Posterior cingulate gyrus (tissue), 11 donors: Measurements from ENCODE around the gene DLG1.
"Not testable (repeated sequence)": the region's sequence is repeated elsewhere in the genome, so short reads cannot be mapped to it uniquely, and the experiment has no call there.

ENCODE experiments used
- DNase-seq, 10 donors: peaks; one replicate each; pipeline versions ENCODE4 v3.0.0 to v3.0.0-alpha.2; 2020 to 2021; ENCODE audit warnings: mixed read lengths in 3 of 10
- intact Hi-C: fragments of 100-400 bp; cut with DNase I; formaldehyde crosslinking; loops from one replicate; pipeline ENCODE4 v1.15.1; 2023

DLG1 gene

DNA sequence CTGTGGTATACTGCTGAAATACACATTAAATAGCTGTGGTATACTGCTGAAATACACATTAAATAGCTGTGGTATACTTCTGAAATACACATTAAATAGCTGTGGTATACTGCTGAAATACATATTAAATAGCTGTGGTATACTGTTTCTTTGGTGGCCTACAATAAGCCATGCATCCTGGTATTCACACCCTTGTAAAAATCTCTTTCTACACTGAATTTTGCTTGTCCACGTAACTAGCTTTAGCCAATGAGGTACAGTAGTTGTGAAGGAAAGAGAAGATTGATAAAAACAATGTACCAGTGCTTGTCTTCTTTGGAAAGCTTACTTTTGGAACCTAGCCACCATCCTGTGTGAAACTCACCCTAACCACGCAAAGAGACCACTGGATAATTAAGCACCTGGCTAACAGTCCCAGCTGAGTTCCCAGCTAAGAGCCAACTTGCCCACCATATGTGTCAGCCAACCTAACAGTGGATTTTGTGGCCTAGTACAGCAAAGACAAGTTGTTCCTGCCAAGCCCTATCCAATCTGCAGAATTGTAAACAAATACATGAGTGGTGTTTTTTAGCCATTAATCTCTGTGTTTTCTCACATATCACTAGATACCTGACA lies 165.4 kb downstream of the DLG1 start:
- intact Hi-C loops = no loop called here
- no peak for DNase-seq

DNA sequence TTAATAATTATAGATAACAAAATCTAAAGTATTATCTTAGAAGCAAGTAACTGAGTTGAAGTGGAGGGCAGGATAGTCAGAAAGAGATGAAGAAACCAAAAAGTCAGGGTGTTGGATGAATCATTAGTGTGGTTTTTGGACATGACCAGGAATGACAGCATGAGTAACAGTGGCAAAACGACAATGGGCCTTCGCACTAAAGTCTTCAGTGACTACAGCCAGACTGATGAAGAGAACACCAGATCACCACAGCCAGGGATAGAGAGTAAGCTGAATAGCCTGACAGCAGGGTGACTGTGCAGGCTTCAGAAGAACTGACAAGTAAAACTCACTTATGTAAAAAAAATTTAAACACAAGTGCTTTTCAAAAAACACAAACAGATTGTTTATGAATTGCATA lies 172.8 kb downstream of the DLG1 start:
- intact Hi-C loops = no loop called here
- no peak for DNase-seq

DNA sequence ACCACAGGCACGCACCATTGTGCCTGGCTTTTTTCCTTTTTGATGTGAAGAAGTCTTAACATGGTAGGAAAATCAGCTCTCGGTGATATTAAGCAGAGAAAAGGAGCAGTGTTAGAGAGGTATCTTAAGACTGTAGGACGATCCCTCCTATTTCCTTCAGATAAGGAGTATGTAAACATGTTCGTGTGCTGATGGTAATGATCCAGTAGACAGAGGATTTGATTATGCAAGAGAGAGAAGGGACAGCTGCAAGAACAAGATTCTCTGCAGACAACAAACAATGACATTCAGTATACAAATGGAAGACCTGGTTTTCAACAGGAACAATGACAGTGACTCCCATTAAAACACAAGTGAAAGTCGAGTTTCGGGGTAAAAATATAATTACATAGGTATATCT lies 173.7 kb downstream of the DLG1 start:
- intact Hi-C loops = no loop called here
- no peak for DNase-seq

GRCh38 chr3:197122394-197122793 lies 176.0 kb downstream of the DLG1 start:
- no peak for DNase-seq
- intact Hi-C loops = no loop called here

DNA sequence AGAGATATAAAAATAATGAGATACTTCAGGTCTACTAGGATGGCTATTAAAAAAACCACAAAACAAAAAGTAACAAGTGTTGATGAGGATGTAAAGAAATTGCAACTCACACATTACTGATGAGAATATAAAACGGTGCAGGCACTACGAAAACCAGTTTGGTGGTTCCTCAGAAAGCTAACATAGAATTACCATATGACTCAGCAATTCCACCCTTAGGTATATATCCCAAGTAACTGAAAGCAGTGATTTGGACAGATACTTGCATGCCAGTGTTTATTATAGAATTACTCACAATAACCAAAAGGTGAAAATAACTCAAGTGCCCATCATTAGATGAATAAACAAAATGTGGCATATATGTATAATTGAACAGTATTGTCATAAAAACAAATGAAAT lies 181.3 kb downstream of the DLG1 start:
- no peak for DNase-seq
- intact Hi-C loops = no loop called here

- DNase-seq = no peak
- intact Hi-C loops = no loop called here
These were observed 184.4 kb downstream of the DLG1 start for GRCh38 chr3:197114007-197114406.

- intact Hi-C loops = no loop called here
- DNase-seq = no peak
These were observed 186.7 kb downstream of the DLG1 start for GRCh38 chr3:197111685-197112084.

GRCh38 chr3:197105786-197106185 lies 192.6 kb downstream of the DLG1 start:
- no peak for DNase-seq
- intact Hi-C loops = no loop called here

DNA sequence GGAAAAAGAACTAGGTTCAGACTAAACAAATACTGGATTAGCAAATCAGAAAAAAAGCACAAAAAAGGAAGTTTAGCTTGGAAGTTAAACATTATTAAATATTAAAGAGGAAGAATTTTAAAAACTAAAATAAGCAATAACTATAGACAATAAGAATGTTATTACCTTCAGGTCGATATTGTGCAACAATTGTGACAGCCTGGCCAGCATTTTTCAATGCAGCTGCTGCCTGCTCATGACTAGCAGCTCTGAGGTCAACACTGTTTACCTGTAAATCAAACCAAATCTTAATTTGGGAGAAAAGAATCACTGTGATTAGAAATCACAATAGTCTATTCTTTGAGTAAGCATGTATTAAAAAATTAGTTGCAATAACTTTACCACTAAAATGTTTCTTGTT lies 193.7 kb downstream of the DLG1 start:
- DNase-seq = no peak
- intact Hi-C loops = no loop called here

- intact Hi-C loops = no loop called here
- no peak for DNase-seq
These were observed 194.6 kb downstream of the DLG1 start for GRCh38 chr3:197103766-197104165.

- intact Hi-C loops = no loop called here
- DNase-seq = no peak
These were observed 204.5 kb downstream of the DLG1 start for GRCh38 chr3:197093871-197094270.

DNA sequence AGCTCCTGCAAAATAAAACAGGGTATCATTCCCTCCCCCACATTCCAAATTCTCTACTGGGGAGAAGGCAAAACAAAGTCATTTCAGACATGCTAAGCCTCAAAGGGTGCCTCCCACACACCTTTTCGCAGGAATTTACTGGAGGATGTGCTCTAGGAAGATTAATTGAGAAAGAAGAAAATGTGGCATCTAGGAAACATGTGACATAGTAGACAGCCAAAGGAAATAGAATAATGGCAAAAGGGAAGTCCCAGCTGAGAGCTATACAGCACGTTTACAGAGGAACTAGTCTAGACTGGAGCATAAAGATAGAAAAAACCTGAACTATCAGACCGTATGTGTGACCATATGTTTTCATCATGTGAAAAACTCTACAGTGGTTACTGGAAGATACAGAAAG lies 210.0 kb downstream of the DLG1 start:
- no peak for DNase-seq
- intact Hi-C loops = no loop called here

DNA sequence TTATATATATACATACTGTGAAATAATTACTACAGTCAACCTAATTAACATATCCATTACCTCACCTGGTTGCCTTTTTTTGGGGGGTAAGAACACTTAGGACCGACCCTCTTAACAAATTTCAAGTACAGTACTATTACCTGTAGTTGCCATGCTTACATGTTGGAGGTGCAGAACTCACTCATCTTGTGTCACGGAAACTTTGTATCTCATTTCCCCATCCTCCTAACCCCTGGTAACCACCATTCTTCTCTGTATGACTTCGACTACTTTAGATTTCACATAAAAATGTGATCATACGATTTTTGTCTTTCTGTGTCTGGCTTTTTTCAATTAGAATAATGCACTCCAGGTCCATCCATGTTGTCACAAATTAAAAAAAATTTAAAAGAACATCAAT lies 213.3 kb downstream of the DLG1 start:
- intact Hi-C loops = no loop called here
- DNase-seq = no peak

GRCh38 chr3:197083486-197083885 lies 214.9 kb downstream of the DLG1 start:
- DNase-seq = peak in 8 of 10 donors; percentile 22 to 85 (median 54)
- intact Hi-C loops = no loop called here

GRCh38 chr3:197082871-197083270 lies 215.5 kb downstream of the DLG1 start:
- intact Hi-C loops = no loop called here
- DNase-seq = no peak

GRCh38 chr3:197080344-197080743 lies 218.1 kb downstream of the DLG1 start:
- DNase-seq = peak in 1 of 10 donors; percentile 49
- intact Hi-C loops = no loop called here

- intact Hi-C loops = no loop called here
- DNase-seq = peak in 1 of 10 donors; percentile 49
These were observed 222.0 kb downstream of the DLG1 start for GRCh38 chr3:197076415-197076814.

- intact Hi-C loops = no loop called here
- DNase-seq = no peak
These were observed 230.3 kb downstream of the DLG1 start for GRCh38 chr3:197068077-197068476.

GRCh38 chr3:197064771-197065170 lies 233.6 kb downstream of the DLG1 start:
- no peak for DNase-seq
- intact Hi-C loops = no loop called here

- DNase-seq = no peak
- intact Hi-C loops = no loop called here
These were observed 236.0 kb downstream of the DLG1 start for GRCh38 chr3:197062446-197062845.

- intact Hi-C loops, DNase-seq: not testable (repeated sequence)
These were observed 246.8 kb downstream of the DLG1 start for GRCh38 chr3:197051637-197052036.

GRCh38 chr3:197050511-197050910 lies 247.9 kb downstream of the DLG1 start:
- intact Hi-C loops = no loop called here
- DNase-seq = no peak

DNA sequence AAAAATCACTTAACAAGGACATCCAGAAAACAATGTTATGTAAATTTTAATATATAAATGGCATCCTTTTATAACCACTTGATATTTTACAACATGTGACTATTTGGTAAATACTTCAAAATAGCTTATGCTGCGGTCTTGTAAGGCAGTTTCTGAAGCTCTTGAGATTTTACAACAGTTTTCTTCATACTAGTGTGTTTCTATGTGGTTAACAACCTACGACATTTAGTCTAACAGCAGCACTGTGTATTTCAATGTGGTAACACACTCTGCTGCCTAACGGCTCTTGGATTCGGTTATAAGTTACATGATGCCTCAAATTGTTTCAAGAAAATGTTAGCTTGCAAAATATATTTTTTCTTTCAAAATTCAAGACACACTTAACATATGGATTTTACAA lies 255.9 kb downstream of the DLG1 start:
- intact Hi-C loops = no loop called here
- no peak for DNase-seq
